WTC11 (cell line): ENCODE data around the gene HCST. TPM values are rescaled to one million over a fixed set of nuclear protein-coding genes. Genes with fewer than 3 reads are reported as not detected.

Source experiments
- ATAC-seq: fragments of 200-7000 bp; cut with Tn5 transposase; 2 replicates; pipeline ENCODE4 v1.10.0; 2021; ENCODE audit warnings: mild to moderate bottlenecking, moderate library complexity
- CTCF ChIA-PET: fragments of 300-600 bp; sonication (Branson Sonifier 250); formaldehyde crosslinking; loops from one replicate; lab custom pipeline; 2021; ENCODE audit warnings: antibody characterized with exemption; lab: Charles Lee
- POLR2A ChIA-PET: fragments of 350-600 bp; sonication (Branson Sonifier 250); formaldehyde crosslinking; loops from one replicate; lab custom pipeline; 2021; ENCODE audit warnings: antibody characterized with exemption; lab: Charles Lee
- DNase-seq: peaks from one replicate; pipeline ENCODE4 v3.0.0; 2021; ENCODE audit warnings: low spot score
- H3K27ac Mint-ChIP-seq: 2 replicates; pipeline ENCODE4 v1.8.0; 2021; ENCODE audit warnings: mixed read lengths
- H3K27me3 Mint-ChIP-seq: 2 replicates; pipeline ENCODE4 v1.8.0; 2021; ENCODE audit warnings: low read depth, mild to moderate bottlenecking, moderate library complexity, mixed read lengths
- H3K36me3 Mint-ChIP-seq: 2 replicates; pipeline ENCODE4 v1.8.0; 2021; ENCODE audit warnings: mixed read lengths
- H3K4me1 Mint-ChIP-seq: 2 replicates; pipeline ENCODE4 v1.8.0; 2022; ENCODE audit warnings: mixed read lengths
- H3K4me3 Mint-ChIP-seq: 2 replicates; pipeline ENCODE4 v1.8.0; 2021; ENCODE audit warnings: mild to moderate bottlenecking, moderate library complexity, mixed read lengths
- H3K9me3 Mint-ChIP-seq: 2 replicates; pipeline ENCODE4 v1.8.0; 2021; ENCODE audit warnings: mixed read lengths
- CDX4 ChIP-seq: fragments of 250-450 bp; sonication (Bioruptor Pico); IDR thresholded peaks from 2 replicates; pipeline ENCODE4 v1.9.0; 2021; ENCODE audit warnings: moderate library complexity, mild to moderate bottlenecking, inconsistent platforms, borderline replicate concordance
- FOXP1 ChIP-seq: sonication (generic); formaldehyde crosslinking; IDR thresholded peaks from 2 replicates; pipeline ENCODE4 v1.8.0; 2022; ENCODE audit warnings: missing genetic modification reagents, mild to moderate bottlenecking, moderate library complexity, borderline replicate concordance
- KAT7 ChIP-seq: sonication (generic); formaldehyde crosslinking; IDR thresholded peaks from 2 replicates; pipeline ENCODE4 v1.8.1; 2023; ENCODE audit warnings: missing genetic modification reagents, mild to moderate bottlenecking, borderline replicate concordance
- NR1H2 ChIP-seq: sonication (generic); formaldehyde crosslinking; IDR thresholded peaks from 2 replicates; pipeline ENCODE4 v1.9.0; 2021; ENCODE audit warnings: mild to moderate bottlenecking, moderate library complexity, missing genetic modification reagents
- SMAD3 ChIP-seq: sonication (generic); formaldehyde crosslinking; IDR thresholded peaks from 2 replicates; pipeline ENCODE4 v1.8.0; 2022; ENCODE audit warnings: missing genetic modification reagents, mild to moderate bottlenecking, borderline replicate concordance
- TP53 ChIP-seq: sonication (generic); formaldehyde crosslinking; IDR thresholded peaks from 2 replicates; pipeline ENCODE4 v1.8.1; 2023; ENCODE audit warnings: mild to moderate bottlenecking, missing genetic modification reagents
- total RNA-seq: library from RNA; stranded (reverse); gene quantifications from 3 replicates; pipeline ENCODE4 v1.2.3, GENCODE V29; 2021
- TF ChIP-seq, protein P1 (sequence below): fragments of 250-450 bp; sonication (Bioruptor Pico); conservative IDR thresholded peaks from 2 replicates; pipeline ENCODE4 v1.9.0; 2021; ENCODE audit warnings: mild to moderate bottlenecking
- TF ChIP-seq, protein P2 (sequence below): sonication (generic); formaldehyde crosslinking; IDR thresholded peaks from 2 replicates; pipeline ENCODE4 v1.8.1; 2023; ENCODE audit warnings: mild to moderate bottlenecking, missing genetic modification reagents
- TF ChIP-seq, protein P3 (sequence below): sonication (generic); formaldehyde crosslinking; IDR thresholded peaks from 2 replicates; pipeline ENCODE4 v1.8.1; 2022; ENCODE audit warnings: missing genetic modification reagents, borderline replicate concordance
- TF ChIP-seq, protein P4 (sequence below): fragments of 250-450 bp; sonication (Bioruptor Pico); IDR thresholded peaks from 2 replicates; pipeline ENCODE4 v1.9.0; 2021; ENCODE audit warnings: mild to moderate bottlenecking, borderline replicate concordance

Gene HCST
- total RNA-seq, 1 experiment from 2014 or later = 1.9 TPM

DNA sequence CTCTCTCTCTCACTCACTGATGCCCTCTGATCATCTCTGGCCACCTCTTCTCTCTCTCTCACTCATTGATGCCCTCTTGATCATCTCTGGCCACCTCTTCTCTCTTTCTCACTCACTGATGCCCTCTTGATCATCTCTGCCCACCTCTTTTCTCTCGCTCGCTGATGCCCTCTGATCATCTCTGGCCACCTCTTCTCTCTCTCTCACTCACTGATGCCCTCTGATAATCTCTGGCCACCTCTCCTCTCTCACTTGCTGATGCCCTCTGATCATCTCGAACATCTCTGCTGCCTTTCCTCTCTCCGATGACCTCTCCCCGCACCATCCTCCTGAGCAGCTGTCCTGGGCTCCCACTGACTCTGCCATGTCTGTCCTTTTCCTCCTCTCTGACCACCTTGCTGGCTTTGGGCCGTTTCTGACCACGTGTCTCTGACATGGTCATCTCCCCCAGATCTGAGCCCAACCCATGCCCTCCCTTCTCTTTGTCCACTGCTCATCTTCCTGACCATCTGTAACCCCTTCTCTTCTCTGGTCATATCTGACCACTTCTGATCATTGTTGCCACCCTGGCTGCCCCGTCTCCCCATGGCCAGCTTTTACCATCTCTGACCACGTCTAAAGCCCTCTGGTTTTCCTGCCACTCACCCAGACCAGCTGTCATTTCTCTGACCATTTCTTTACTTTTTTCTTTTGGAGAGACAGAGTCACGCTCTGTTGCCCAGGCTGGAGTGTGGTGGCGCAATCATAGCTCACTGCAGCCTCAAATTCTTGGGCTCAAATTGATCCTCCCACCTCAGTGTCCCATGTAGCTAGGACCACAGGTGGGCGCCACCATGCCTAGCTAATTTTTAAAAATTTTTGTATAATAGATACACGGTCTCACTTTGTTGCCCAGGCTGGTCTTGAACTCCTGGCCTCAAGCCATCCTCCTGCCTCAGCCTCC, 36.2 kb downstream of the HCST start (continued):
- TF ChIP-seq SMAD3 = no peak
- TF ChIP-seq CDX4 (CRISPR knock-in tag) = no peak
- TF ChIP-seq, protein P1, sequence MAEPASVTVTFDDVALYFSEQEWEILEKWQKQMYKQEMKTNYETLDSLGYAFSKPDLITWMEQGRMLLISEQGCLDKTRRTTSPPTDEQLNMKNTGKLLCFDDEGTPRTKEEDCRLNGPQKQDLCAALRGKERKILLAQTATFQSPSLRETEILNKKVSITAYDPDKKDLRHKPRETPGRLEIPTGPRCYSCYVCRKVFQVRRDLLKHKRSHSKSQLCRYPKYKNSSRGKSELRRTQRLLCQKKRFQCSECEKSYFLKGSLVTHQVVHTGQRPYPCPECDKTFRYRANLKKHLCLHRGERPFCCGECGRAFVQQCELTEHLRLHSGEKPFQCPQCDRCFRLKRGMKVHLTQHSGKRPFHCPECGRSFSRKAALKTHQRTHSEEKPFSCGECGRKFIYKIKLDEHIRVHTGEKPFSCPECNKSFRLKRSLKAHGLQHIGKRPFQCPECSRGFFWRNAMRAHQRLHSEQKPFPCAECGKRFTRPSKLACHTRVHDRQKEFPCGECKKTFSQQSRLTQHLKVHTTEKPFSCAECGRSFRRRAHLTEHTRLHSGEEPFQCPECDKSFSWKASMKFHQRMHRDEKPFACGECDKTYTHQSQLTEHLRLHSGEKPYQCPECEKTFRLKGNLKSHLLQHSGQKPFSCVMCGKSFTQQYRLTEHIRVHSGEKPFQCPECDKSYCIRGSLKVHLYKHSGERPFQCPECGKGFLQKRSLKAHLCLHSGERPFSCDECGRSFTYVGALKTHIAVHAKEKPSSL = no peak
- TF ChIP-seq, all 79 proteins: peak for 0

GRCh38 chr19:35939307-35940077, 37.2 kb downstream of the HCST start:
- Mint-ChIP-seq H3K9me3 (no peaks in the 10 kb centered on the region), H3K4me1 (peaks cover 24% of the 10 kb centered on the region)
- no peak for ATAC-seq
- TF ChIP-seq KAT7 (CRISPR knock-in tag) (no peak), NR1H2 (CRISPR knock-in tag) (no peak), TP53 (CRISPR knock-in tag) (no peak), FOXP1 (CRISPR knock-in tag) (no peak)
- TF ChIP-seq, protein P2, sequence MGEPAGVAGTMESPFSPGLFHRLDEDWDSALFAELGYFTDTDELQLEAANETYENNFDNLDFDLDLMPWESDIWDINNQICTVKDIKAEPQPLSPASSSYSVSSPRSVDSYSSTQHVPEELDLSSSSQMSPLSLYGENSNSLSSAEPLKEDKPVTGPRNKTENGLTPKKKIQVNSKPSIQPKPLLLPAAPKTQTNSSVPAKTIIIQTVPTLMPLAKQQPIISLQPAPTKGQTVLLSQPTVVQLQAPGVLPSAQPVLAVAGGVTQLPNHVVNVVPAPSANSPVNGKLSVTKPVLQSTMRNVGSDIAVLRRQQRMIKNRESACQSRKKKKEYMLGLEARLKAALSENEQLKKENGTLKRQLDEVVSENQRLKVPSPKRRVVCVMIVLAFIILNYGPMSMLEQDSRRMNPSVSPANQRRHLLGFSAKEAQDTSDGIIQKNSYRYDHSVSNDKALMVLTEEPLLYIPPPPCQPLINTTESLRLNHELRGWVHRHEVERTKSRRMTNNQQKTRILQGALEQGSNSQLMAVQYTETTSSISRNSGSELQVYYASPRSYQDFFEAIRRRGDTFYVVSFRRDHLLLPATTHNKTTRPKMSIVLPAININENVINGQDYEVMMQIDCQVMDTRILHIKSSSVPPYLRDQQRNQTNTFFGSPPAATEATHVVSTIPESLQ (CRISPR knock-in tag) = no peak
- TF ChIP-seq, protein P3, sequence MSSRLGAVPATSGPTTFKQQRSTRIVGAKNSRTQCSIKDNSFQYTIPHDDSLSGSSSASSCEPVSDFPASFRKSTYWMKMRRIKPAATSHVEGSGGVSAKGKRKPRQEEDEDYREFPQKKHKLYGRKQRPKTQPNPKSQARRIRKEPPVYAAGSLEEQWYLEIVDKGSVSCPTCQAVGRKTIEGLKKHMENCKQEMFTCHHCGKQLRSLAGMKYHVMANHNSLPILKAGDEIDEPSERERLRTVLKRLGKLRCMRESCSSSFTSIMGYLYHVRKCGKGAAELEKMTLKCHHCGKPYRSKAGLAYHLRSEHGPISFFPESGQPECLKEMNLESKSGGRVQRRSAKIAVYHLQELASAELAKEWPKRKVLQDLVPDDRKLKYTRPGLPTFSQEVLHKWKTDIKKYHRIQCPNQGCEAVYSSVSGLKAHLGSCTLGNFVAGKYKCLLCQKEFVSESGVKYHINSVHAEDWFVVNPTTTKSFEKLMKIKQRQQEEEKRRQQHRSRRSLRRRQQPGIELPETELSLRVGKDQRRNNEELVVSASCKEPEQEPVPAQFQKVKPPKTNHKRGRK (CRISPR knock-in tag) = no peak
- TF ChIP-seq, protein P4, sequence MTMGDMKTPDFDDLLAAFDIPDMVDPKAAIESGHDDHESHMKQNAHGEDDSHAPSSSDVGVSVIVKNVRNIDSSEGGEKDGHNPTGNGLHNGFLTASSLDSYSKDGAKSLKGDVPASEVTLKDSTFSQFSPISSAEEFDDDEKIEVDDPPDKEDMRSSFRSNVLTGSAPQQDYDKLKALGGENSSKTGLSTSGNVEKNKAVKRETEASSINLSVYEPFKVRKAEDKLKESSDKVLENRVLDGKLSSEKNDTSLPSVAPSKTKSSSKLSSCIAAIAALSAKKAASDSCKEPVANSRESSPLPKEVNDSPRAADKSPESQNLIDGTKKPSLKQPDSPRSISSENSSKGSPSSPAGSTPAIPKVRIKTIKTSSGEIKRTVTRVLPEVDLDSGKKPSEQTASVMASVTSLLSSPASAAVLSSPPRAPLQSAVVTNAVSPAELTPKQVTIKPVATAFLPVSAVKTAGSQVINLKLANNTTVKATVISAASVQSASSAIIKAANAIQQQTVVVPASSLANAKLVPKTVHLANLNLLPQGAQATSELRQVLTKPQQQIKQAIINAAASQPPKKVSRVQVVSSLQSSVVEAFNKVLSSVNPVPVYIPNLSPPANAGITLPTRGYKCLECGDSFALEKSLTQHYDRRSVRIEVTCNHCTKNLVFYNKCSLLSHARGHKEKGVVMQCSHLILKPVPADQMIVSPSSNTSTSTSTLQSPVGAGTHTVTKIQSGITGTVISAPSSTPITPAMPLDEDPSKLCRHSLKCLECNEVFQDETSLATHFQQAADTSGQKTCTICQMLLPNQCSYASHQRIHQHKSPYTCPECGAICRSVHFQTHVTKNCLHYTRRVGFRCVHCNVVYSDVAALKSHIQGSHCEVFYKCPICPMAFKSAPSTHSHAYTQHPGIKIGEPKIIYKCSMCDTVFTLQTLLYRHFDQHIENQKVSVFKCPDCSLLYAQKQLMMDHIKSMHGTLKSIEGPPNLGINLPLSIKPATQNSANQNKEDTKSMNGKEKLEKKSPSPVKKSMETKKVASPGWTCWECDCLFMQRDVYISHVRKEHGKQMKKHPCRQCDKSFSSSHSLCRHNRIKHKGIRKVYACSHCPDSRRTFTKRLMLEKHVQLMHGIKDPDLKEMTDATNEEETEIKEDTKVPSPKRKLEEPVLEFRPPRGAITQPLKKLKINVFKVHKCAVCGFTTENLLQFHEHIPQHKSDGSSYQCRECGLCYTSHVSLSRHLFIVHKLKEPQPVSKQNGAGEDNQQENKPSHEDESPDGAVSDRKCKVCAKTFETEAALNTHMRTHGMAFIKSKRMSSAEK (CRISPR knock-in tag) = no peak
- TF ChIP-seq, all 79 proteins: peak for 0
- DNase-seq = no peak
- POLR2A ChIA-PET = no interaction called here
- CTCF ChIA-PET = interaction anchor here (1.0 to 1.1 kb wide), 3 partner anchors 55 to 192 kb away, joined by 3 to 6 read pairs (median 3); no protein-coding TSS in a partner anchor
- Mint-ChIP-seq H3K27ac (no peak overlapping the region), H3K36me3 (peaks cover 14% of the 10 kb centered on the region), H3K4me3 (no peak overlapping the region), H3K27me3 (no peaks in the 10 kb centered on the region)
